UCSD-AML1 (cell line): ENCODE results near the gene UBE2J1.

ENCODE experiments used
- DNase-seq: peaks from one replicate; lab custom pipeline; 2025; ENCODE audit not compliant: unreplicated experiment; lab: John Stamatoyannopoulos, UW

Gene UBE2J1

GRCh38 chr6:89368107-89368506 is 15.6 kb upstream of the UBE2J1 start:
- peak; percentile 29 for DNase-seq

GRCh38 chr6:89364586-89364985 is 12.1 kb upstream of the UBE2J1 start:
- DNase-seq = no peak

GRCh38 chr6:89361171-89361570 is 8.6 kb upstream of the UBE2J1 start:
- DNase-seq = no peak

- no peak for DNase-seq
These were observed 8.0 kb upstream of the UBE2J1 start for GRCh38 chr6:89360415-89360999.

GRCh38 chr6:89359561-89359960 is 7.0 kb upstream of the UBE2J1 start:
- DNase-seq = no peak

- no peak for DNase-seq
These were observed 4.9 kb upstream of the UBE2J1 start for GRCh38 chr6:89357390-89357789.

GRCh38 chr6:89356642-89357170 is 4.2 kb upstream of the UBE2J1 start:
- no peak for DNase-seq

- DNase-seq = no peak
These were observed 3.1 kb upstream of the UBE2J1 start for GRCh38 chr6:89355511-89356194.

GRCh38 chr6:89353702-89354392 is 1.3 kb upstream of the UBE2J1 start:
- no peak for DNase-seq

- no peak for DNase-seq
These were observed 615 bp upstream of the UBE2J1 start for GRCh38 chr6:89353118-89353556.

- DNase-seq = no peak
These were observed 748 bp downstream of the UBE2J1 start for GRCh38 chr6:89351671-89352277.

GRCh38 chr6:89350281-89350966 is 2.1 kb downstream of the UBE2J1 start:
- peak; percentile 15 for DNase-seq

- DNase-seq = no peak
These were observed 4.2 kb downstream of the UBE2J1 start for GRCh38 chr6:89348372-89348771.

GRCh38 chr6:89347825-89348224 is 4.7 kb downstream of the UBE2J1 start:
- no peak for DNase-seq

- no peak for DNase-seq
These were observed 6.1 kb downstream of the UBE2J1 start for GRCh38 chr6:89346433-89346832.

- no peak for DNase-seq
These were observed 13.0 kb downstream of the UBE2J1 start for GRCh38 chr6:89339565-89339964.

- no peak for DNase-seq
These were observed 17.4 kb downstream of the UBE2J1 start for GRCh38 chr6:89335164-89335563.

- DNase-seq = no peak
These were observed 21.6 kb downstream of the UBE2J1 start for GRCh38 chr6:89330910-89331309.

- DNase-seq = no peak
These were observed 23.5 kb downstream of the UBE2J1 start for GRCh38 chr6:89328976-89329375.

- no peak for DNase-seq
These were observed 28.2 kb downstream of the UBE2J1 start for GRCh38 chr6:89324304-89324703.

GRCh38 chr6:89323511-89323971 is 29.0 kb downstream of the UBE2J1 start:
- no peak for DNase-seq
